ENCODE results near the gene OPRM1.

OPRM1 gene

GRCh38 chr6:154258064-154258757 is 219.2 kb downstream of the OPRM1 start:
- FAIRE-seq: peak; percentile 98

GRCh38 chr6:154261688-154262397 is 222.8 kb downstream of the OPRM1 start:
- peak; percentile 90 for FAIRE-seq
- no peak for DNase-seq (ENCODE audit: extremely low spot score, insufficient read length, low read depth)

More at GRCh38 chr6:154258064-154258757, 219.2 kb downstream of the OPRM1 start:
- peak; percentile 30 for DNase-seq (ENCODE audit: extremely low spot score, insufficient read length, low read depth)

GRCh38 chr6:154266560-154267099 is 227.6 kb downstream of the OPRM1 start:
- DNase-seq (ENCODE audit: extremely low spot score, insufficient read length, low read depth): no peak
- FAIRE-seq: peak; percentile 77

DNA sequence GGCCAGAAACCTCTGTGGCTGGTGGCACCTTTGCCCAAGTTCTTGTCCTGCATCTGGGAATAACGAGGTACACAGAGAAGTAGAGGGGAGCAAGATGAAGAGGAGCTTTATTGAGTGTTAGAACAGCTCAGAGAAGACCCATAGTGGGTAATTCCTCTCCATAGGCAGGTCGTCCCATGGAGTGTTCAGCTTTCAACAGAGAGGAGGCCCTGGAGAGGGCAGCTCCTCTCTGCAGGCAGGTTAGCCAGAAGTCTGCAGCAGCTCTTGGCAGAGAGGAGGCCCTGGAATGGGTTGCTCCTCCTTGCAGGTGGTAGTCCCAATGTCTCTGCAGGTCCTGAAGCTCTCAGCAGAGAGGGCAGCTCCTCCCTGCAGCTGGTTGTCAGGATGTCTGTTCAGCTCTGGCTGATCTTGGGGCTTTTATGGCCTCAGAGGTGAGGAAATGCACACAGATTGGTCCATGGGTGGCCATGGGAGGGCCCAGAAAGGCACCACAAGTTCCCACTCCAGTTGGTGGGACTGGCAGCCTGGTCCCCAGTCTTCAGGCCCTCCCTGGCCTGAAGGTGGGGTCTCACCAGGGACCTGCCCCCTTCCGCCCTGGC is 228.6 kb downstream of the OPRM1 start:
- peak; percentile 81 for FAIRE-seq

DNA sequence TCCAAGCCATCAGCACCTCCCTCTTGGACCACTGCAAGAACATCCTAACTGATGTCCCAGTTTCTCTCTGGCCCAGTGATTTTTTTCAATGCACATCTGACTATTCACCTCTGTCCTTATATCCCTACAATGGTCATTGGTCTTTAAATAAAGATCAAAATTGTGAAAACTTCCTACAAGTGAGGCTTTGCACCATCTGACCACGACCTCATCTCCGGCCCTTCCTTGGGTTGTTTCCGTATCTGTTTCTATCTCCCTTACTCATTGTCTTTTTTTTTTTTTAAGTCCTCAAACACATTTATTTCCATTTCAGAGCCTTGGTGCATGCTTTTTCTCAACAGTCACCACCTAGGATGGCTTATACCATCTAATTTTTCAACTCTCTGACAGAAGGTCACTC is 229.4 kb downstream of the OPRM1 start:
- DNase-seq (ENCODE audit: extremely low spot score, insufficient read length, low read depth) (no peak), FAIRE-seq (no peak)

More for the DNA sequence above, 228.6 kb downstream of the OPRM1 start:
- DNase-seq (ENCODE audit: extremely low spot score, insufficient read length, low read depth): no peak

DNA sequence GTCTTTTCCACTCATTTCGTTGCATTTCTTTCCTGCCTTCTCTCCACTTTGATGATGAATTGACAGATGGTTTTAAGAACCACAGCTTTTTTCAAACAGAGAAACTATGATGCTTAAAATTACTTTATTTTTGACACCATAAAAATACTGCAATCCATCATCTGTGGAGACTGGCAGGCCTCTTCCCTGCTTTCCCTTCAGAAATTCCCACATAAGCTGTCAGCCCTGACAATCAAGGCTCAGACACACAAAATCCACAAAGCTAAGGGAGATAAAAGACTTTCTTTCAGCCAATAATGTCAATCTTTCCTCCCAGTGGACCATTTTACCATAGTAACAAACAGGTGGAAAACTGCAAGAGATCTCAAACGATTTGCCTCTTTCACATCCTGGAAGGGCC is 235.1 kb downstream of the OPRM1 start:
- FAIRE-seq (peak; percentile 44), DNase-seq (ENCODE audit: extremely low spot score, insufficient read length, low read depth) (no peak)

GRCh38 chr6:154276810-154277628 is 238.0 kb downstream of the OPRM1 start:
- peak; percentile 90 for FAIRE-seq

GRCh38 chr6:154277629-154278017 is 238.6 kb downstream of the OPRM1 start:
- FAIRE-seq: no peak
- DNase-seq (ENCODE audit: extremely low spot score, insufficient read length, low read depth): no peak

More at GRCh38 chr6:154276810-154277628, 238.0 kb downstream of the OPRM1 start:
- no peak for DNase-seq (ENCODE audit: extremely low spot score, insufficient read length, low read depth)

- DNase-seq (ENCODE audit: extremely low spot score, insufficient read length, low read depth) (no peak), FAIRE-seq (no peak)
Observed at GRCh38 chr6:154280521-154280920, 241.5 kb downstream of the OPRM1 start.

DNA sequence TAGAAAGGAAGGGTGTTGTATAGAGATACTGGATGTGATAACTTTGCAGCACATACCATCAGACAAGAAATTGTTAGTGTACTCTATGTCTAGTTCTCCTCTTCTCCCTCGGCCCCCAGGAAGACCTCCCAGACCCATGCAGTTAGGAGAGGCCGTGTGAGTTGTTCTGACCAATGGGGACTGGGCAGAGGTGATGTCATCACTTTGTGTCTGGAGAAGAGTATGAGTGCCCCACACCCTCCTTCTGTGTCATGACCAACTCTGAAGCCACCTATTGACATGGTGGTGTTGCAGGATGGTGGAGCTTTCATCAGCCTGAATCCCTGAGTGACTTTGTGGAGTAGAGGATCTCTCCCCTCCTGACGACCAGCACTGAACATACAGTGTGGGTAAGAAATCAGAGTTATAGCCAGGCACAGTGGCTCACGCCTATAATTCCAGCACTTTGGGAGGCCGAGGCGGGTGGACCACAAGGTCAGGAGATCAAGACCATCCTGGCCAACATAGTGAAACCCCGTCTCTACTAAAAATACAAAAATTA is 245.3 kb downstream of the OPRM1 start:
- peak; percentile 51 for FAIRE-seq
- DNase-seq (ENCODE audit: extremely low spot score, insufficient read length, low read depth): no peak

GRCh38 chr6:154285826-154286225 is 246.8 kb downstream of the OPRM1 start:
- DNase-seq (ENCODE audit: extremely low spot score, insufficient read length, low read depth) (no peak), FAIRE-seq (no peak)

- FAIRE-seq (peak; percentile 49), DNase-seq (ENCODE audit: extremely low spot score, insufficient read length, low read depth) (no peak)
Observed at GRCh38 chr6:154289818-154290508, 250.9 kb downstream of the OPRM1 start.

GRCh38 chr6:154292066-154292465 is 253.0 kb downstream of the OPRM1 start:
- DNase-seq (ENCODE audit: extremely low spot score, insufficient read length, low read depth) (no peak), FAIRE-seq (no peak)

- FAIRE-seq (peak; percentile 35), DNase-seq (ENCODE audit: extremely low spot score, insufficient read length, low read depth) (no peak)
Observed at GRCh38 chr6:154292855-154293519, 253.9 kb downstream of the OPRM1 start.

GRCh38 chr6:154295733-154296132 is 256.7 kb downstream of the OPRM1 start:
- DNase-seq (ENCODE audit: extremely low spot score, insufficient read length, low read depth): no peak
- no peak for FAIRE-seq
